Stimulated activated CD8-positive, alpha-beta memory T cell treated with anti-CD3 and anti-CD28 coated beads, Interleukin-12 subunit alpha, Interleukin-12 subunit beta, amount 100 ng/mL, for 4 hours (primary cell): ENCODE measurements around the gene PLEKHO2.

Experiments
- DNase-seq: peaks from one replicate; pipeline ENCODE4 v3.0.0-alpha.2; 2020; ENCODE audit warnings: low read depth

Gene PLEKHO2

DNA sequence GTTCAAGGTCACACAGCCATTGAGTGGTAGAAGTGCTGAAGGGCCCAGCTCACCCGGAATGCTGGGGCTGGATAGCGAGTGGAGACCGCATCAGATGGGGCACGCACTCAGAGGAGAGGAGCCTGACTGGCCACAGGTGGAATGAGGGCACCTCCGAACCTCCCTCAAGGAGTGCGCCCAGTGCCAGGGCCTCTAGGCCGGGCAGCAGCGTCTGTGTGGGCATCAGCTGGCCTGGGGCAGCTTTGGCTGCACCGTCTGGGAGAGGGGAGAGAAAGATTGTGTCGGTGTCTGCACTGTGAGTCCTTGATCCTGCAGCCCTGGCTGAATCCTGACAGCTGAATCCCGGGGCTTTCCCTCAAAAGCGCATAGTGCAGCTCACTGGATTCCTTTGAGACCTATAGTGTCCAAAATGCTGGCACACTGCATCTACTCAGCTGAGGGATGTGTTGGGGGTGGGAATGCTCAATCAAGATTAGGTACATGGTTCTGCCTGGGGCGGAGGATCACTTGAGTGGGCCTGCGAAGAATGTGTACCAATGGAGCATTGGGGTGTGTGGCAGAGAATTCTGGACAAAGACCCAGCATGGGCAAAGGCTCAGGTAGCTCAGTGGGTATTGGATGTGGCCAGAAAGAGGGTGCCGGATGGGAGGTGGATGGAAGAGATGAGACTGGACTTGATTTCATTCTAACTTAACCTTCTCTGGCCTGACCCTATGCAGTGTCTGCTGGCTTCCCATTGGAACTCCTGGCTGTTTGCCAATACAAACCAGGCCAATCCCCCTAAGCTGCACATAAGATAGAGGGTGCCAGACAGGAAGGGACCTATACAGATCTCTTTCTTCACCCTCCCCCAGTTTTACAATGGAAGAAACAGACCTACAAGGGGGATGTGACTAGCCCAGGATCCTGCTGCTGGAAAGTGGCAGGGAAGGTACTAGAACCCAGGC lies 70.9 kb downstream of the PLEKHO2 start:
- DNase-seq, result no peak

GRCh38 chr15:64915518-64916227 lies 74.0 kb downstream of the PLEKHO2 start:
- DNase-seq, result no peak

DNA sequence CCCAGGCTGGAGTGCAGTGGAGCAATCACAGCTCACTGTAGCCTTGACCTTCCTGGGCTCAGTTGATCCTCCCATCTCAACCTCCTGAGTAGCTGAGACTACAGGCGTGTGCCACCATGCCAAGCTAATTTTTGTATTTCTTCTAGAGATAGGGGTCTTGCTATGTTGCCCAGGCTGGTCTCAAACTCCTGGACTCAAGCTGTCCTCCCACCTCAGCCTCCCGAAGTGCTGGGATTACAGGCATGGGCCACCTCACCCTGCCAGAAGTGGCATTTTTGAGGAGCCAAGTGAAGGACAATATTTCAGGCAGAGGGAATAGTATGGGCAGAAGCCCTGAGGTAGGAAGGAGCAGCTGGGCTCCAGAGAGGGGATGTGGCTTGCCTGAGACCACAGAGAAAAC lies 74.7 kb downstream of the PLEKHO2 start:
- DNase-seq, result no peak

- no peak for DNase-seq
Observed at GRCh38 chr15:64917211-64917610, 75.5 kb downstream of the PLEKHO2 start.
